DND-41 (cell line): ENCODE results near the gene EPHB2.

Experiments
- CTCF ChIP-seq: IDR thresholded peaks from 2 replicates; pipeline ENCODE4 v1.5.1; 2012; ENCODE audit warnings: borderline replicate concordance, low read length, moderate library complexity, mild to moderate bottlenecking; ENCODE audit not compliant: poor library complexity, severe bottlenecking; ENCODE audit errors: extremely low read depth
- EZH2 ChIP-seq: IDR thresholded peaks from 3 replicates; pipeline ENCODE4 v1.6.1; 2012; ENCODE audit warnings: borderline replicate concordance, low read depth, mild to moderate bottlenecking, moderate library complexity, low read length, inconsistent platforms; ENCODE audit not compliant: severe bottlenecking

- no peak for TF ChIP-seq CTCF
- TF ChIP-seq EZH2 = no peak
Measured at GRCh38 chr1:22941257-22941656, 230.6 kb downstream of the EPHB2 start.
